OCI-LY1 (cell line): Measurements from ENCODE around the gene KRTAP10-2.
"Not testable (repeated sequence)": the region's sequence is repeated elsewhere in the genome, so short reads cannot be mapped to it uniquely, and the experiment has no call there.

Experiments used
- H2AFZ ChIP-seq: fragments of 200-600 bp; sonication (generic), shearing (Covaris generic); 2 replicates; pipeline ENCODE4 v1.6.0; 2014; ENCODE audit warnings: antibody characterized with exemption, mild to moderate bottlenecking, low read length
- H3F3A ChIP-seq: fragments of 200-600 bp; sonication (generic), shearing (Covaris generic); 2 replicates; pipeline ENCODE4 v1.6.0; 2014; ENCODE audit warnings: mild to moderate bottlenecking, antibody characterized with exemption, low read length, moderate library complexity; ENCODE audit not compliant: insufficient read depth
- H3K27ac ChIP-seq: fragments of 200-600 bp; sonication (generic); 2 replicates; pipeline ENCODE4 v1.5.1; 2014; ENCODE audit warnings: low read length, mixed run types, mild to moderate bottlenecking, low read depth; ENCODE audit not compliant: poor library complexity, severe bottlenecking
- H3K27me3 ChIP-seq: fragments of 200-600 bp; sonication (generic); 2 replicates; pipeline ENCODE4 v1.6.0; 2014; ENCODE audit warnings: antibody characterized with exemption, mild to moderate bottlenecking, low read length, moderate library complexity; ENCODE audit not compliant: insufficient read depth
- H3K36me3 ChIP-seq: fragments of 200-600 bp; sonication (generic); 2 replicates; pipeline ENCODE4 v1.6.1; 2014; ENCODE audit warnings: mild to moderate bottlenecking, antibody characterized with exemption, low read length, moderate library complexity, mixed read lengths; ENCODE audit not compliant: insufficient read depth
- H3K4me1 ChIP-seq: fragments of 200-600 bp; sonication (generic); 2 replicates; pipeline ENCODE4 v1.5.1; 2014; ENCODE audit warnings: mild to moderate bottlenecking, low read length, moderate library complexity; ENCODE audit not compliant: insufficient read depth, severe bottlenecking
- H3K4me2 ChIP-seq: fragments of 200-600 bp; sonication (generic), shearing (Covaris generic); 2 replicates; pipeline ENCODE4 v1.6.1; 2014; ENCODE audit warnings: low read length
- H3K4me3 ChIP-seq: fragments of 200-600 bp; sonication (generic); 2 replicates; pipeline ENCODE4 v1.5.1; 2014; ENCODE audit warnings: low read length, low read depth, mild to moderate bottlenecking, mixed read lengths; ENCODE audit not compliant: poor library complexity, severe bottlenecking
- H3K79me2 ChIP-seq: fragments of 200-600 bp; shearing (Covaris generic); 2 replicates; pipeline ENCODE4 v1.6.1; 2016; ENCODE audit warnings: mixed run types, low read length, mixed read lengths; ENCODE audit not compliant: insufficient read depth
- H3K9ac ChIP-seq: fragments of 200-600 bp; sonication (generic), shearing (Covaris generic); 2 replicates; pipeline ENCODE4 v1.6.1; 2014; ENCODE audit warnings: mild to moderate bottlenecking, low read length, mixed read lengths
- H3K9me2 ChIP-seq: fragments of 200-600 bp; sonication (generic), shearing (Covaris generic); 2 replicates; pipeline ENCODE4 v1.6.1; 2014; ENCODE audit warnings: low read depth, mild to moderate bottlenecking, low read length, mixed read lengths
- H3K9me3 ChIP-seq: fragments of 200-600 bp; shearing (Covaris generic); 2 replicates; pipeline ENCODE4 v1.6.1; 2014; ENCODE audit warnings: low read length, mixed read lengths
- H4K20me1 ChIP-seq: fragments of 200-600 bp; sonication (generic), shearing (Covaris generic); 2 replicates; pipeline ENCODE4 v1.6.0; 2016; ENCODE audit warnings: mild to moderate bottlenecking, low read length; ENCODE audit not compliant: insufficient read depth
- CTCF ChIP-seq: fragments of 200-600 bp; sonication (generic), shearing (Covaris generic); IDR thresholded peaks from 2 replicates; pipeline ENCODE4 v1.5.1; 2017; ENCODE audit warnings: mild to moderate bottlenecking, antibody characterized with exemption, low read length, moderate library complexity, mixed read lengths
- EZH2 ChIP-seq: fragments of 200-600 bp; sonication (generic), shearing (Covaris generic); IDR thresholded peaks from 2 replicates; pipeline ENCODE4 v1.8.0; 2017; ENCODE audit warnings: borderline replicate concordance, mixed run types, mild to moderate bottlenecking, antibody characterized with exemption, low read length, moderate library complexity, mixed read lengths

The KRTAP10-2 gene

GRCh38 chr21:44594406-44594916 is 43.2 kb upstream of the KRTAP10-2 start:
- Histone ChIP-seq H3K9me3 (no peaks in the 10 kb centered on the region), H3K27me3 (no peaks in the 10 kb centered on the region), H3K9ac (no peak overlapping the region), H3K9me2 (no peaks in the 10 kb centered on the region), H2AFZ (no peak overlapping the region), H3K4me2 (no peak overlapping the region), H3K27ac (no peak overlapping the region), H3K79me2 (no peaks in the 10 kb centered on the region), H3K4me1 (no peaks in the 10 kb centered on the region), H3K36me3 (no peaks in the 10 kb centered on the region), H3K4me3 (no peak overlapping the region), H4K20me1 (no peaks in the 10 kb centered on the region), H3F3A (no peaks in the 10 kb centered on the region)
- no peak for TF ChIP-seq EZH2
- no peak for TF ChIP-seq CTCF

DNA sequence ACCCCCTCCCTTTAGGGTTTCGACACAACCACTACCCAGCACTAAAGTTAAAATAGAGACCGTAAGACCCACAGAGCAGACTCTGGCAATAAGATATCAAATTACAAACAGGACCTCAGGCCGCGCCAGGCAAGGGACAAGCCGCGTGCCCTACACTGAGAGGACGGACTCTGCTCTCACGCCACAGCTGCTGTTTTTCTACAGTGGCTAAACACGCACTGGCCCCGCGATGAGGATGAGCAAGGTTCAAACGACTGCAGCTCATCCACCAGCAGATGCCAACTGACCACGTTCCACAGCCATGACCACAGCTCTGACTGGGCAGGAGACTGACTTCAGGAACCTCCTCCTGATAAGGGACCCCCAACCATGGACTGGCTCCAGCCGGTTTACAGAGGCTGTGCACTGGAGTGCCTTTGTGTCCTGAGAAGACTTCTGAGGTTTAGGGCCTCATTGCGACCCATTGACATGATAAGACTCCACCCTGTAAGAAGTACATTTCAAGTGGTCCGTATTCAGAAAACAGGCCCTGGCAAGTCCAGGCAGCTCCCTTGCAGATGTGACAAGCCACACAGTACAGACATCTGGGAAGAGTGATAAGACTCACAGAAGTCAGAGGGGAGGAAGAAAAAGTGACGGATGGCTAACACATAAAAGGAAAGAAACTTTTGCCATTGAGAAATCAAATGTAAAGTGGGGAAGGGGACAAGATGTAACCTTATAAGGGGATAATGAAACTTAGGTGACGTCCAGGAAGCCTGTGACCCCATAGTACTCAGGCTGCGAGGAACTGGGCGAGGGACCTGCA is 42.5 kb upstream of the KRTAP10-2 start:
- H3K4me3 ChIP-seq, result no peak overlapping the region
- no peak overlapping the region for H3K4me2 ChIP-seq
- no peak overlapping the region for H2AFZ ChIP-seq

DNA sequence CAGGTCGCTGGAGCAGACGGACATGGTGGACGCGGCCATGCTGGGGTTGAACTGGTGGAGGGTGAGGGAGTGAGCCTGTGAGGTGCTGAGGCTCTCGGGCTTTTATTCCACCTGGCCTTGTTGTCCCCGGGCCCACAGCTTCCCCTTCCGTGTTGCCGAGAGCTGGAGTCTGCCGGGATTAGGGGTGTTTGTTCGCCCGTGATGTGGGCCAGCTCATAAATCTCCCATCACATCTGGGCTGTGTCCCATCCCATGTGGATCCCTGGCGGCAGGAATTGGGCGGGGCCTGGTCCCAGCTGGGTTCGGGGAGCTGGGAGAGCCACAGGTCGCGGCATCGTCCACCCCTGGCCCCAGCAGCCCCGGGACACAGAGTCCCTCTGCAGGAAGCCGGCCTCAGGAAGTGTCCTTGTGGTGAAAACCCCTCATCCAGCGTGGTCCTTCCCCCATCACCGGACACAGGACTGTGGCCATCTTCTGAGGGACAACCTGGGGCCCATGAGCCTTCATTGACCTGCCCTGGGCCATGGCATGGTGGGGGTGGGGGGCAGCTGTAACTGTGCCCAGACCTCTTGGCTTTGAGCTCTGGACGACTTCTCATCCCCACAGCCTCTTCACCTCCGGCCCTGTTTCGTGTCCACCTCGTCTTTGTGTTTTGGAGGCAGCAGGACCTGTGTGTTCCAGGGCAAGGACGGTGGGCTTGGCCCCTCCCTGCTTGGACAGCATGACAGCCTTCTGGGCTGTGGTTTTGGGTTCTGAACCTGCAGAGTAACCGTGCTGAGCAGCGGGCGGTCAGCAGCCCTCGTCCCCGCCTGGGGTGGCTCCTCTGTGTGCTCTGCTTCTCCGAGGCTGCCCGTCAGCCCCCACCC is 41.4 kb upstream of the KRTAP10-2 start, which contains the start of gene KRTAP10-6:
TSS of gene KRTAP10-6 (minus strand) at position 60 of the 866 bp plus-strand sequence. CDS start at position 39, 21 bp downstream.
- Histone ChIP-seq H3K9me3 (no peaks in the 10 kb centered on the region), H2AFZ (no peak within 1 kb of the TSS), H3K9ac (no peak within 1 kb of the TSS), H3K4me2 (no peak within 1 kb of the TSS), H3F3A (no peaks in the 10 kb centered on the region), H3K4me3 (no peak within 1 kb of the TSS), H4K20me1 (no peaks in the 10 kb centered on the region), H3K9me2 (no peaks in the 10 kb centered on the region), H3K27ac (no peak within 1 kb of the TSS), H3K79me2 (no peaks in the 10 kb centered on the region), H3K36me3 (no peaks in the 10 kb centered on the region), H3K27me3 (no peaks in the 10 kb centered on the region), H3K4me1 (no peaks in the 10 kb centered on the region)
- TF ChIP-seq EZH2 (no peak), CTCF (no peak)

More for the DNA sequence above, 42.5 kb upstream of the KRTAP10-2 start:
- Histone ChIP-seq H3K79me2 (no peaks in the 10 kb centered on the region), H3K36me3 (no peaks in the 10 kb centered on the region), H4K20me1 (no peaks in the 10 kb centered on the region), H3K9me2 (no peaks in the 10 kb centered on the region), H3K27me3 (no peaks in the 10 kb centered on the region), H3K27ac (no peak overlapping the region), H3K4me1 (no peaks in the 10 kb centered on the region), H3F3A (no peaks in the 10 kb centered on the region), H3K9me3 (no peaks in the 10 kb centered on the region), H3K9ac (no peak overlapping the region)
- TF ChIP-seq CTCF (no peak), EZH2 (no peak)

DNA sequence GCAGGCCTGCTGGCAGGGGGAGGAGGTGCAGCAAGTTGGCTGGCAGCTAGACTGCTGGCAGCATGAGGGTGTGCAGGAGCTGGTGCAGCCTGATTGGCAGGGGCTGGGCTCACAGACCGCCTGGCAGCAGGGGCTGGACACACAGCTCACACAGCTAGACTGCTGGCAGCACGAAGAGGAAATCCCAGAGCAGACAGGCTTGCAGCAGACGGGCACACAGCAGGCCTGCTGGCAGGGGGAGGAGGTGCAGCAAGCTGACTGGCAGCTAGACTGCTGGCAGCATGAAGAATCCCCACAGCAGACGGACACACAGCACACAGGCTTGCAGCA is 40.5 kb upstream of the KRTAP10-2 start:
- not testable (repeated sequence) for H3K79me2 ChIP-seq, H3F3A ChIP-seq, H3K27me3 ChIP-seq, H3K4me2 ChIP-seq, H3K4me3 ChIP-seq, H3K4me1 ChIP-seq, H3K9me3 ChIP-seq, H4K20me1 ChIP-seq, H2AFZ ChIP-seq, H3K27ac ChIP-seq, H3K36me3 ChIP-seq, H3K9me2 ChIP-seq, H3K9ac ChIP-seq
